Measurements from ENCODE around the gene TRIOBP. TPM values are rescaled to one million over a fixed set of nuclear protein-coding genes. Genes with fewer than 3 reads are reported as not detected.
A peak's percentile ranks its signal among the peaks of the same experiment; 100 is the strongest.

The TRIOBP gene
- total and polyA plus RNA-seq, 2 of the 13 experiments (the other 11 are each of a cell fraction or from before 2014, with no cell fraction given), result 6.1 to 15.4 TPM

- TF ChIP-seq MYPOP (CRISPR knock-in tag; IDR thresholded peaks at IDR 0.05) (no peak), DBP (CRISPR knock-in tag; IDR thresholded peaks at IDR 0.05; ENCODE audit: not compliant biosample characterization) (no peak)
Observed at GRCh38 chr22:37705205-37705604, 8.4 kb downstream of the TRIOBP start (continued).

- TF ChIP-seq ZNF547 (CRISPR knock-in tag; IDR thresholded peaks at IDR 0.05), result no peak
- TF ChIP-seq AGO2 (optimal IDR thresholded peaks at IDR 0.05; ENCODE audit: low read depth, low read length), result peak; percentile 19
- ChIA-PET CTCF (ENCODE audit: low intra/inter-chr PET ratio, low total read pairs) (no interaction called here), POLR2A (no interaction called here)
- no peak overlapping the region for H3K4me3 ChIP-seq (replicated peaks in 1 of 3; ENCODE audit: insufficient read depth in 1 of 3, low read depth in 2 of 3, low read length in 3 of 3)
- intact Hi-C loops (cut with micrococcal nuclease; ENCODE audit: unreplicated experiment) (no loop called here), in situ Hi-C loops (cut with HindIII; ENCODE audit: extremely low pct_ligation_motif_present, low pct_unique_long_range_greater_than_20kb) (no loop called here)
- no peaks in the 10 kb centered on the region for H3K79me2 ChIP-seq (ENCODE audit: insufficient read depth, low read length)
- H3K4me1 ChIP-seq (ENCODE audit: insufficient read depth, low read length), result no peaks in the 10 kb centered on the region
- no peaks in the 10 kb centered on the region; a peak in 1 of 5 replicates for H3K27me3 ChIP-seq (ENCODE audit: control insufficient read depth in 1 of 2, insufficient read depth in 2 of 2, low read length in 2 of 2)
- peak; percentile 16; the same call in 1 of the 3 replicates for ATAC-seq
- no peak for FAIRE-seq
- 83% methylated on average over 12 of the region's 25 CpGs for WGBS (ENCODE audit: low lambda C conversion rate)
- DNase-seq (ENCODE audit: low spot score), result no peak
- H3K36me3 ChIP-seq (replicated peaks in 1 of 2; ENCODE audit: control insufficient read depth in 1 of 2, insufficient read depth in 2 of 2, low read length in 2 of 2), result peaks cover 0 to 1% of the 10 kb centered on the region in 2 experiments; a peak in 1 of 5 replicates
- BruUV-seq (replicated peaks), result no TSS peak
- H3K4me2 ChIP-seq (ENCODE audit: low read depth, low read length), result no peak overlapping the region
- no peaks in the 10 kb centered on the region for H3K9me3 ChIP-seq (ENCODE audit: low read length)
- no peak overlapping the region for H3K9ac ChIP-seq (ENCODE audit: insufficient read depth, low read depth, low read length)
- no peaks in the 10 kb centered on the region for H4K20me1 ChIP-seq (ENCODE audit: insufficient read depth, low read length)
- H2AFZ ChIP-seq (ENCODE audit: low read length), result no peak overlapping the region
- H3K27ac ChIP-seq (ENCODE audit: extremely low read length, insufficient read depth, low read length), result no peak overlapping the region
Observed at GRCh38 chr22:37708580-37709444, 12.0 kb downstream of the TRIOBP start.
